Tibial nerve (tissue), 3 donors: ENCODE results near the gene SV2A.
"Not testable (repeated sequence)": the region's sequence is repeated elsewhere in the genome, so short reads cannot be mapped to it uniquely, and the experiment has no call there.

Experiments used
- CTCF ChIP-seq, 5 experiments: fragments of 200-600 bp in 3 of 5; fragments of 450-650 bp in 2 of 5; sonication (generic) in 3 of 5; IDR thresholded peaks; one replicate each; pipeline ENCODE4 v1.5.1; 2016 to 2019; ENCODE audit warnings: antibody characterized with exemption in 5 of 5, mild to moderate bottlenecking in 3 of 5, moderate library complexity in 2 of 5
- POLR2A ChIP-seq, 2 donors: fragments of 450-650 bp; IDR thresholded peaks; one replicate each; pipeline ENCODE4 v1.6.1; 2017; ENCODE audit warnings: antibody characterized with exemption in 2 of 2, mild to moderate bottlenecking in 2 of 2, moderate library complexity in 2 of 2

DNA sequence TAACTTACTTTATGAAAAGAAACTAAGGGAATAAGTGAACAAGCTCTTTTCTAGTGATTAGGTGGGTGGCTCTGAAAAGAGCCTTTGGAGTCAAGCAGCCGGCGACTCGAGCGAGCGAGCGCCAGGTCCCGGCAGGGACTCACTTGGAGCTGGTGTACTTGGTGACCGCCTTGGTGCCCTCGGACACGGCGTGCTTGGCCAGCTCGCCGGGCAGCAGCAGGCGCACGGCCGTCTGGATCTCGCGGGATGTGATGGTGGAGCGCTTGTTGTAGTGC is 31.6 kb downstream of the SV2A start:
- TF ChIP-seq CTCF, POLR2A (IDR thresholded peaks at IDR 0.05): not testable (repeated sequence)
